Measurements from ENCODE around the gene PCK2.

Gene PCK2

GRCh38 chr14:24077086-24077485 is 17.0 kb upstream of the PCK2 start:
- DNase-seq: no peak

GRCh38 chr14:24078146-24078545 is 16.0 kb upstream of the PCK2 start:
- no peak for DNase-seq

GRCh38 chr14:24079491-24080141 is 14.5 kb upstream of the PCK2 start:
- no peak for DNase-seq

- DNase-seq: no peak
Observed at GRCh38 chr14:24080142-24080530, 14.0 kb upstream of the PCK2 start.

GRCh38 chr14:24080888-24081738 is 13.0 kb upstream of the PCK2 start:
- peak; percentile 18 for DNase-seq

GRCh38 chr14:24081739-24082211 is 12.3 kb upstream of the PCK2 start:
- no peak for DNase-seq

- no peak for DNase-seq
Observed at GRCh38 chr14:24082411-24083080, 11.6 kb upstream of the PCK2 start.

- DNase-seq: no peak
Observed at GRCh38 chr14:24083462-24083861, 10.6 kb upstream of the PCK2 start.

- no peak for DNase-seq
Observed at GRCh38 chr14:24084440-24084839, 9.7 kb upstream of the PCK2 start.

- no peak for DNase-seq
Observed at GRCh38 chr14:24085215-24085614, 8.9 kb upstream of the PCK2 start.

- DNase-seq: no peak
Observed at GRCh38 chr14:24086193-24086955, 7.7 kb upstream of the PCK2 start.

- DNase-seq: no peak
Observed at GRCh38 chr14:24087004-24087403, 7.1 kb upstream of the PCK2 start.

GRCh38 chr14:24088095-24088494 is 6.0 kb upstream of the PCK2 start:
- no peak for DNase-seq

- no peak for DNase-seq
Observed at GRCh38 chr14:24089890-24090289, 4.2 kb upstream of the PCK2 start.

GRCh38 chr14:24092110-24092504 is 2.0 kb upstream of the PCK2 start:
- no peak for DNase-seq

- no peak for DNase-seq
Observed at GRCh38 chr14:24092505-24093206, 1.5 kb upstream of the PCK2 start.

GRCh38 chr14:24093207-24093900 is 757 bp upstream of the PCK2 start:
- DNase-seq: no peak

- DNase-seq: no peak
Observed at GRCh38 chr14:24094841-24095270, 745 bp downstream of the PCK2 start.

GRCh38 chr14:24095271-24096068 is 1.4 kb downstream of the PCK2 start:
- no peak for DNase-seq

- no peak for DNase-seq
Observed at GRCh38 chr14:24096545-24097181, 2.6 kb downstream of the PCK2 start.
